NCI-H2196 (cell line): Measurements from ENCODE around the gene SNN.

ENCODE experiments used
- DNase-seq: peaks from one replicate; lab custom pipeline; 2025; ENCODE audit not compliant: unreplicated experiment; lab: John Stamatoyannopoulos, UW

The SNN gene

GRCh38 chr16:11635113-11635652 lies 33.1 kb upstream of the SNN start:
- no peak for DNase-seq

GRCh38 chr16:11635679-11636171 lies 32.5 kb upstream of the SNN start:
- no peak for DNase-seq

GRCh38 chr16:11636172-11636721 lies 32.0 kb upstream of the SNN start:
- DNase-seq = peak; percentile 85

GRCh38 chr16:11637320-11637719 lies 30.9 kb upstream of the SNN start:
- no peak for DNase-seq

- DNase-seq = no peak
Observed at GRCh38 chr16:11638140-11638539, 30.1 kb upstream of the SNN start.

- no peak for DNase-seq
Observed at GRCh38 chr16:11639008-11639562, 29.2 kb upstream of the SNN start.

- peak; percentile 93 for DNase-seq
Observed at GRCh38 chr16:11639925-11640899, 28.0 kb upstream of the SNN start.

- peak; percentile 79 for DNase-seq
Observed at GRCh38 chr16:11640987-11641817, 27.1 kb upstream of the SNN start.

- DNase-seq = no peak
Observed at GRCh38 chr16:11642765-11643116, 25.5 kb upstream of the SNN start.

GRCh38 chr16:11649276-11649675 lies 19.0 kb upstream of the SNN start:
- no peak for DNase-seq

GRCh38 chr16:11650641-11651591 lies 17.3 kb upstream of the SNN start:
- no peak for DNase-seq

GRCh38 chr16:11651796-11652195 lies 16.5 kb upstream of the SNN start:
- DNase-seq = no peak

GRCh38 chr16:11655655-11656054 lies 12.6 kb upstream of the SNN start:
- DNase-seq = no peak

- no peak for DNase-seq
Observed at GRCh38 chr16:11657556-11657955, 10.7 kb upstream of the SNN start.

- DNase-seq = no peak
Observed at GRCh38 chr16:11658896-11659708, 9.2 kb upstream of the SNN start.

GRCh38 chr16:11660565-11660964 lies 7.7 kb upstream of the SNN start:
- DNase-seq = no peak

- no peak for DNase-seq
Observed at GRCh38 chr16:11662582-11662981, 5.7 kb upstream of the SNN start.

GRCh38 chr16:11665071-11665491 lies 3.2 kb upstream of the SNN start:
- DNase-seq = no peak
